Liver (tissue), 9 donors: ENCODE measurements around the gene DUOXA1. TPM values are rescaled to one million over a fixed set of nuclear protein-coding genes. Genes with fewer than 3 reads are reported as not detected.

ENCODE experiments used
- DNase-seq: peaks from one replicate; pipeline ENCODE4 v3.0.0-alpha.2; 2017; ENCODE audit warnings: low spot score
- H3K27ac ChIP-seq, 2 donors: one replicate each; pipeline ENCODE4 v1.7.0; 2013; ENCODE audit warnings: inconsistent platforms in 2 of 2, low read length in 2 of 2, control low read depth in 1 of 2, low read depth in 1 of 2, mild to moderate bottlenecking in 1 of 2
- H3K27me3 ChIP-seq, 4 donors: one replicate each; pipeline versions ENCODE4 v1.6.1 to v1.7.0; 2013; ENCODE audit warnings: low read length in 3 of 4, inconsistent platforms in 1 of 4, mild to moderate bottlenecking in 1 of 4, moderate library complexity in 1 of 4; ENCODE audit not compliant: control insufficient read depth in 4 of 4, insufficient read depth in 4 of 4
- H3K36me3 ChIP-seq, 4 donors: one replicate each; pipeline versions ENCODE4 v1.6.1 to v1.7.0; 2013; ENCODE audit warnings: low read length in 3 of 4, mild to moderate bottlenecking in 3 of 4, low read depth in 1 of 4, moderate library complexity in 1 of 4; ENCODE audit not compliant: control insufficient read depth in 4 of 4, insufficient read depth in 3 of 4
- H3K4me1 ChIP-seq, 4 donors: one replicate each; pipeline versions ENCODE4 v1.6.1 to v1.7.0; 2013; ENCODE audit warnings: low read length in 3 of 4, mild to moderate bottlenecking in 3 of 4, moderate library complexity in 1 of 4; ENCODE audit not compliant: control insufficient read depth in 4 of 4, insufficient read depth in 4 of 4
- H3K4me3 ChIP-seq, 3 donors: one replicate each; pipeline versions ENCODE4 v1.6.1 to v1.7.0; 2013; ENCODE audit warnings: low read length in 3 of 3, control low read depth in 1 of 3, low read depth in 1 of 3, mild to moderate bottlenecking in 1 of 3
- H3K9ac ChIP-seq, 2 donors: one replicate each; pipeline ENCODE4 v1.7.0; 2013; ENCODE audit warnings: low read length in 2 of 2, mild to moderate bottlenecking in 2 of 2, moderate library complexity in 2 of 2, control low read depth in 1 of 2, low read depth in 1 of 2
- H3K9me3 ChIP-seq, 4 donors: one replicate each; pipeline versions ENCODE4 v1.6.1 to v1.7.0; 2013; ENCODE audit warnings: low read length in 3 of 4; ENCODE audit not compliant: control insufficient read depth in 4 of 4
- EGR1 ChIP-seq, 2 donors: IDR thresholded peaks; 2 replicates each; pipeline ENCODE4 v1.6.1; 2016 to 2018; ENCODE audit warnings: antibody characterized with exemption in 2 of 2, low read depth in 2 of 2
- FOXA1 ChIP-seq: IDR thresholded peaks from 2 replicates; pipeline ENCODE4 v1.6.1; 2016; ENCODE audit warnings: antibody characterized with exemption
- FOXA2 ChIP-seq: IDR thresholded peaks from 2 replicates; pipeline ENCODE4 v1.6.1; 2016; ENCODE audit warnings: antibody characterized with exemption
- GABPA ChIP-seq, 2 donors: IDR thresholded peaks in 1 of 2; conservative IDR thresholded peaks in 1 of 2; 2 replicates each; pipeline ENCODE4 v1.6.1; 2016; ENCODE audit warnings: antibody characterized with exemption in 2 of 2, mild to moderate bottlenecking in 1 of 2, moderate library complexity in 1 of 2
- HNF4A ChIP-seq, 2 donors: conservative IDR thresholded peaks; 2 replicates each; pipeline ENCODE4 v1.6.1; 2016; ENCODE audit warnings: antibody characterized with exemption in 2 of 2, mild to moderate bottlenecking in 2 of 2
- HNF4G ChIP-seq: IDR thresholded peaks from 2 replicates; pipeline ENCODE4 v1.6.1; 2016; ENCODE audit warnings: antibody characterized with exemption
- JUND ChIP-seq, 2 donors: IDR thresholded peaks; 2 replicates each; pipeline ENCODE4 v1.6.1; 2016; ENCODE audit warnings: antibody characterized with exemption in 2 of 2
- NR2F2 ChIP-seq: IDR thresholded peaks from 2 replicates; pipeline ENCODE4 v1.6.1; 2016; ENCODE audit warnings: antibody characterized with exemption
- RAD21 ChIP-seq, 2 donors: IDR thresholded peaks; 2 replicates each; pipeline ENCODE4 v1.6.1; 2016; ENCODE audit warnings: antibody characterized with exemption in 2 of 2, mild to moderate bottlenecking in 2 of 2
- RXRA ChIP-seq, 2 donors: IDR thresholded peaks; 2 replicates each; pipeline ENCODE4 v1.6.1; 2017 to 2018; ENCODE audit warnings: antibody characterized with exemption in 2 of 2, mild to moderate bottlenecking in 1 of 2
- SP1 ChIP-seq: IDR thresholded peaks from 2 replicates; pipeline ENCODE4 v1.6.1; 2018; ENCODE audit warnings: antibody characterized with exemption, mild to moderate bottlenecking
- TAF1 ChIP-seq: conservative IDR thresholded peaks from 2 replicates; pipeline ENCODE4 v1.6.1; 2016; ENCODE audit warnings: antibody characterized with exemption, mild to moderate bottlenecking
- YY1 ChIP-seq: IDR thresholded peaks from 2 replicates; pipeline ENCODE4 v1.6.1; 2016; ENCODE audit warnings: antibody characterized with exemption, mild to moderate bottlenecking
- WGBS: extraction: QIAGEN DNeasy Blood & Tissue Kit; methylation state at CpG from one replicate; pipeline ENCODE4 v1.1.7; 2013; 5-methylcytosine and 5-hydroxymethylcytosine counted together
- polyA plus RNA-seq, 2 donors: library from polyadenylated mRNA; stranded (reverse) in 1 of 2; unstranded in 1 of 2; fragments of 200-250 nt in 1 of 2; fragments of >200 nt in 1 of 2; fragmentation: Nextera tagmentation in 1 of 2; extraction: Ambion mirVana in 1 of 2; gene quantifications; one replicate each; pipeline versions ENCODE4 v1.2.1 to v1.2.3, GENCODE V29; 2013 to 2015
- total RNA-seq, 2 donors: library from RNA; depleted of rRNA; stranded (reverse); fragments of >200 nt; gene quantifications; one replicate each; pipeline ENCODE4 v1.2.3, GENCODE V29; 2014
- TF ChIP-seq, protein P1 (sequence below): IDR thresholded peaks from 2 replicates; pipeline ENCODE4 v1.6.1; 2016; ENCODE audit warnings: antibody characterized with exemption
- TF ChIP-seq, protein P2 (sequence below): fragments of 150-350 bp; IDR thresholded peaks from 2 replicates; pipeline ENCODE4 v1.5.1; 2017; ENCODE audit warnings: improper control_type of control experiment, low read depth, low read length; ENCODE audit not compliant: missing input control
- TF ChIP-seq, protein P3 (sequence below): IDR thresholded peaks from 2 replicates; pipeline ENCODE4 v1.6.1; 2016; ENCODE audit warnings: antibody characterized with exemption
- TF ChIP-seq, protein P4 (sequence below): IDR thresholded peaks from 2 replicates; pipeline ENCODE4 v1.6.1; 2016; ENCODE audit warnings: antibody characterized with exemption, mild to moderate bottlenecking
- TF ChIP-seq, protein P5 (sequence below): IDR thresholded peaks from 2 replicates; pipeline ENCODE4 v1.6.1; 2016; ENCODE audit warnings: antibody characterized with exemption
- donor health status: healthy.
- donor health status: healthy.
- donor health status: healthy.
- donor health status: healthy.
- donor health status: healthy.

DUOXA1 gene
- total and polyA plus RNA-seq, 4 donors, result 0.02 TPM; not detected in 3

DNA sequence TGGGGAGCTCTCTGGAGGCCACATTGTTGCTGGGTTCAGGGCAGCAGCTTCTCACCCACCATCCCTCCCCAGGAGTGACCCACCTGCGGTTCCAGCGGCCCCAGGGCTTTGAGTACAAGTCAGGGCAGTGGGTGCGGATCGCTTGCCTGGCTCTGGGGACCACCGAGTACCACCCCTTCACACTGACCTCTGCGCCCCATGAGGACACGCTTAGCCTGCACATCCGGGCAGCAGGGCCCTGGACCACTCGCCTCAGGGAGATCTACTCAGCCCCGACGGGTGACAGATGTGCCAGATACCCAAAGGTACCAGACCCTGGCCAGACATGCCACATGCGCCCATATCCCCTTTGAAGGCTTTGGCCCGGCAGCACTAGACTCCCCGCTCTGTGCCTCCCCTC is 32.0 kb upstream of the DUOXA1 start:
- 92% methylated on average over 14 of the region's 14 CpGs for WGBS
- peaks cover 0 to 9% (median 3%) of the 10 kb centered on the region in 4 donors for H3K4me1 ChIP-seq
- no peaks in the 10 kb centered on the region for H3K9me3 ChIP-seq
- H3K9ac ChIP-seq, result no peak overlapping the region
- TF ChIP-seq TAF1 (no peak), RXRA (IDR thresholded peaks at IDR 0.05) (no peak), FOXA2 (no peak), HNF4A (conservative IDR thresholded peaks at IDR 0.05) (no peak), YY1 (no peak)
- no peak overlapping the region for H3K4me3 ChIP-seq
- DNase-seq, result no peak
- no peaks in the 10 kb centered on the region for H3K27me3 ChIP-seq
- no peak overlapping the region for H3K27ac ChIP-seq
- H3K36me3 ChIP-seq, result no peaks in the 10 kb centered on the region

DNA sequence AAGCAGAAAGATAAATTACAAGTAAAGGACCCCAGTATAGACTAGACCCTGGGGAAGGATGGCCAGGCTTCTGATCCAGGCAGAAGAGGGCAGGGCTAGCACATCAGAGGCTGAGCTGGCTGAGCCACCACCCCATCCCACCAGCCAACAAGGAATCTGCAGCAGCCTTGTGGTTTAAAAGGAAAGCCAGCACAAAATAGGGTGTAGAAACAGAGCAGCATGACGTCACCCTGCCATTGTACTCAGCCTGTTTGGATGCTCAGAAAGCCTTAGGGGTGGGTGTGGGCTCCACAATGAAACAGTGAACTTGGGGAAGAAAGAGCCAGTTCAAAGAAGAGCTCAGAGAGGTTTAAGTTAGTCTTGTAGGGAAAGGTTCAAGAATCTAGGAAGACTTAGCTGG is 28.3 kb upstream of the DUOXA1 start:
- DNase-seq, result no peak
- no peak for TF ChIP-seq RXRA (IDR thresholded peaks at IDR 0.05)
- no peak for TF ChIP-seq HNF4A (conservative IDR thresholded peaks at IDR 0.05)
- TF ChIP-seq YY1, result no peak
- no peak for TF ChIP-seq SP1
- no peak for TF ChIP-seq NR2F2
- no peak for TF ChIP-seq FOXA2
- no peak for TF ChIP-seq HNF4G
- TF ChIP-seq JUND (IDR thresholded peaks at IDR 0.05), result no peak
- no peak for TF ChIP-seq FOXA1
- TF ChIP-seq, protein P1, sequence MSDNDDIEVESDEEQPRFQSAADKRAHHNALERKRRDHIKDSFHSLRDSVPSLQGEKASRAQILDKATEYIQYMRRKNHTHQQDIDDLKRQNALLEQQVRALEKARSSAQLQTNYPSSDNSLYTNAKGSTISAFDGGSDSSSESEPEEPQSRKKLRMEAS, result no peak
- TF ChIP-seq, protein P2, sequence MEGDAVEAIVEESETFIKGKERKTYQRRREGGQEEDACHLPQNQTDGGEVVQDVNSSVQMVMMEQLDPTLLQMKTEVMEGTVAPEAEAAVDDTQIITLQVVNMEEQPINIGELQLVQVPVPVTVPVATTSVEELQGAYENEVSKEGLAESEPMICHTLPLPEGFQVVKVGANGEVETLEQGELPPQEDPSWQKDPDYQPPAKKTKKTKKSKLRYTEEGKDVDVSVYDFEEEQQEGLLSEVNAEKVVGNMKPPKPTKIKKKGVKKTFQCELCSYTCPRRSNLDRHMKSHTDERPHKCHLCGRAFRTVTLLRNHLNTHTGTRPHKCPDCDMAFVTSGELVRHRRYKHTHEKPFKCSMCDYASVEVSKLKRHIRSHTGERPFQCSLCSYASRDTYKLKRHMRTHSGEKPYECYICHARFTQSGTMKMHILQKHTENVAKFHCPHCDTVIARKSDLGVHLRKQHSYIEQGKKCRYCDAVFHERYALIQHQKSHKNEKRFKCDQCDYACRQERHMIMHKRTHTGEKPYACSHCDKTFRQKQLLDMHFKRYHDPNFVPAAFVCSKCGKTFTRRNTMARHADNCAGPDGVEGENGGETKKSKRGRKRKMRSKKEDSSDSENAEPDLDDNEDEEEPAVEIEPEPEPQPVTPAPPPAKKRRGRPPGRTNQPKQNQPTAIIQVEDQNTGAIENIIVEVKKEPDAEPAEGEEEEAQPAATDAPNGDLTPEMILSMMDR, result no peak
- TF ChIP-seq, protein P3, sequence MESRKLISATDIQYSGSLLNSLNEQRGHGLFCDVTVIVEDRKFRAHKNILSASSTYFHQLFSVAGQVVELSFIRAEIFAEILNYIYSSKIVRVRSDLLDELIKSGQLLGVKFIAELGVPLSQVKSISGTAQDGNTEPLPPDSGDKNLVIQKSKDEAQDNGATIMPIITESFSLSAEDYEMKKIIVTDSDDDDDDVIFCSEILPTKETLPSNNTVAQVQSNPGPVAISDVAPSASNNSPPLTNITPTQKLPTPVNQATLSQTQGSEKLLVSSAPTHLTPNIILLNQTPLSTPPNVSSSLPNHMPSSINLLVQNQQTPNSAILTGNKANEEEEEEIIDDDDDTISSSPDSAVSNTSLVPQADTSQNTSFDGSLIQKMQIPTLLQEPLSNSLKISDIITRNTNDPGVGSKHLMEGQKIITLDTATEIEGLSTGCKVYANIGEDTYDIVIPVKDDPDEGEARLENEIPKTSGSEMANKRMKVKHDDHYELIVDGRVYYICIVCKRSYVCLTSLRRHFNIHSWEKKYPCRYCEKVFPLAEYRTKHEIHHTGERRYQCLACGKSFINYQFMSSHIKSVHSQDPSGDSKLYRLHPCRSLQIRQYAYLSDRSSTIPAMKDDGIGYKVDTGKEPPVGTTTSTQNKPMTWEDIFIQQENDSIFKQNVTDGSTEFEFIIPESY, result no peak
- no peak for TF ChIP-seq GABPA (IDR thresholded peaks at IDR 0.05 in 1 of 2, conservative IDR thresholded peaks at IDR 0.05 in 1 of 2)
- TF ChIP-seq TAF1, result no peak
- TF ChIP-seq, protein P4, sequence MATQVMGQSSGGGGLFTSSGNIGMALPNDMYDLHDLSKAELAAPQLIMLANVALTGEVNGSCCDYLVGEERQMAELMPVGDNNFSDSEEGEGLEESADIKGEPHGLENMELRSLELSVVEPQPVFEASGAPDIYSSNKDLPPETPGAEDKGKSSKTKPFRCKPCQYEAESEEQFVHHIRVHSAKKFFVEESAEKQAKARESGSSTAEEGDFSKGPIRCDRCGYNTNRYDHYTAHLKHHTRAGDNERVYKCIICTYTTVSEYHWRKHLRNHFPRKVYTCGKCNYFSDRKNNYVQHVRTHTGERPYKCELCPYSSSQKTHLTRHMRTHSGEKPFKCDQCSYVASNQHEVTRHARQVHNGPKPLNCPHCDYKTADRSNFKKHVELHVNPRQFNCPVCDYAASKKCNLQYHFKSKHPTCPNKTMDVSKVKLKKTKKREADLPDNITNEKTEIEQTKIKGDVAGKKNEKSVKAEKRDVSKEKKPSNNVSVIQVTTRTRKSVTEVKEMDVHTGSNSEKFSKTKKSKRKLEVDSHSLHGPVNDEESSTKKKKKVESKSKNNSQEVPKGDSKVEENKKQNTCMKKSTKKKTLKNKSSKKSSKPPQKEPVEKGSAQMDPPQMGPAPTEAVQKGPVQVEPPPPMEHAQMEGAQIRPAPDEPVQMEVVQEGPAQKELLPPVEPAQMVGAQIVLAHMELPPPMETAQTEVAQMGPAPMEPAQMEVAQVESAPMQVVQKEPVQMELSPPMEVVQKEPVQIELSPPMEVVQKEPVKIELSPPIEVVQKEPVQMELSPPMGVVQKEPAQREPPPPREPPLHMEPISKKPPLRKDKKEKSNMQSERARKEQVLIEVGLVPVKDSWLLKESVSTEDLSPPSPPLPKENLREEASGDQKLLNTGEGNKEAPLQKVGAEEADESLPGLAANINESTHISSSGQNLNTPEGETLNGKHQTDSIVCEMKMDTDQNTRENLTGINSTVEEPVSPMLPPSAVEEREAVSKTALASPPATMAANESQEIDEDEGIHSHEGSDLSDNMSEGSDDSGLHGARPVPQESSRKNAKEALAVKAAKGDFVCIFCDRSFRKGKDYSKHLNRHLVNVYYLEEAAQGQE, result no peak
- no peak for TF ChIP-seq RAD21 (IDR thresholded peaks at IDR 0.05)
- TF ChIP-seq, protein P5, sequence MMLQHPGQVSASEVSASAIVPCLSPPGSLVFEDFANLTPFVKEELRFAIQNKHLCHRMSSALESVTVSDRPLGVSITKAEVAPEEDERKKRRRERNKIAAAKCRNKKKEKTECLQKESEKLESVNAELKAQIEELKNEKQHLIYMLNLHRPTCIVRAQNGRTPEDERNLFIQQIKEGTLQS, result no peak
- TF ChIP-seq EGR1 (IDR thresholded peaks at IDR 0.05; ENCODE audit: low read depth in 2 of 2), result no peak
- no peaks in the 10 kb centered on the region for H3K36me3 ChIP-seq
- H3K27ac ChIP-seq, result no peak overlapping the region
- no peak overlapping the region for H3K9ac ChIP-seq
- no peaks in the 10 kb centered on the region for H3K9me3 ChIP-seq
- H3K4me1 ChIP-seq, result peaks cover 0 to 2% (median 0%) of the 10 kb centered on the region in 4 donors
- H3K27me3 ChIP-seq, result no peaks in the 10 kb centered on the region
- whole genome bisulfite sequencing, result 87% methylated on average over 1 of the region's 1 CpG
- no peak overlapping the region for H3K4me3 ChIP-seq
